SKM-1 (cell line): Measurements from ENCODE around the gene ARG1.

Experiments
- DNase-seq: peaks from one replicate; lab custom pipeline; 2025; ENCODE audit not compliant: unreplicated experiment; lab: John Stamatoyannopoulos, UW

ARG1 gene

DNA sequence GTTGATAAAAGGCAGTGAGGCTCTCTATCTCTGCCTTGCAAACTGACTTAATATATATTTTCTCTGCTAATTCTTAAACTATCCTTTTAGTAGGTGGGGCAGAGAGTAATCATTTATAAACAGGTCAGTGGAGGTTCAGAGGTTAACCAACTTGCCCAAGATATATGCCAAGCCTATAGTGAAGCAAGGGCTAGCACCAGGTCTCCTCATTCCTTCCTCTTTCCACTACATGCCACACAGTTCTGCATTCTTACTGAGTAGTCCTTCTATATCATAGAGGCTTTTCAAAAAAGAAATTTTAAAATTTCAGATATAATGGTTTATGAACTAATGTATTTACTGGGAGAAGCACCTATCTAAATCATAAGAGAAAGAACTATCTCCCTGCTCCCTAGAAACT is 8.5 kb downstream of the ARG1 start:
- peak; percentile 68 for DNase-seq

DNA sequence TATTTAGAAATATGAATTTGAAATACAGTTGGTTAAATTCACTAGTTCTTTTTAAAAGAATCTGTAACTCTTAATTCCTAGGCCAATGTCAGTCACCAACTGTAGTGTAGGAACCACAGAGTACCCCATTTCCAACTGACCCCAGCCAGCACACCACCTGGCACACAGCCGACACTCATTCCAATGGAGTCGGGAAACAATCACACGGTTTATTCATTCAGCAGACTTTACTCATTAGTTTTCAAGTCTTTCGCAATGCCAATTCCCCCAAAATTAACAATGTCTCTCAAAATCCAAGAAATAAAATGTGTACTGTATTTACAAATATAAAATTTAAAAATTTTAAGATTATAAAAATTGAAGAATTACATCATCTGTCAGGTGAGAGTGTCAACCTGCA is 13.5 kb downstream of the ARG1 start:
- no peak for DNase-seq

DNA sequence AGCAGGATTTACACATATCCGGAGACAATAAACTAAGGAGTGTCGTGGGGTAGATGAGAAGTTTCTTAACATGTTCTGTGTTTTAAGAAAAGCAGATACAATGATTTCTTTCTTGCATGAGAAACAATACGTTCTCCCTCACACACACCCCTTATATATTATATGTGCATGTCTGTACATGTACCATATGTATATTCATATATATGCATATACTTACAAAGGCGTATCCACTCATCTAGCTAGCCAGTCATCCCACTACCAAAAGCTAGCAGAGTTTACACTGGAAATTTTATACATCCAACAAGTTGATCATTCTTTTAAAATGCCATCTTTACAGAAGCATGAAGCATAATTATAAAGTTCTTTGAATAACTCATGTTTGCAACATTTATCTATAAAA is 14.9 kb downstream of the ARG1 start:
- DNase-seq, result no peak

DNA sequence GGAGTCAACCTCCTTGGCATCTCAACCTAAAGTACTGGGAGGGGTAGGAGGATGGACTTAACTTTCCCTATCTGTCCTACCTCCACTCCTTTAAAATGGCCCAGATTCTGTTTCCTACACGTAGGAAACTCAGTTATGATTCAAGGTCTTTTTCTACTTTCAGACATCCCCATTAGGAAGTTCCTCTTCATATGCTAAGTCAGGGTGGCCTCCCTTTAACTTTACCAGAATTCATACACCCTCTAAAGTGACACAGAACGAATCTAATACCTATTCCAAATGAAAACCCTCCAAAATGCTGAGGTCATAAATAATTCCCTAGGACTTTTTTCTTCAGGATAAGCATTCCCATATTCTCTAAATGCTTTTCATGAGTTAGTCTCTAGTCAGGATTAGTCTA is 15.6 kb downstream of the ARG1 start:
- no peak for DNase-seq

DNA sequence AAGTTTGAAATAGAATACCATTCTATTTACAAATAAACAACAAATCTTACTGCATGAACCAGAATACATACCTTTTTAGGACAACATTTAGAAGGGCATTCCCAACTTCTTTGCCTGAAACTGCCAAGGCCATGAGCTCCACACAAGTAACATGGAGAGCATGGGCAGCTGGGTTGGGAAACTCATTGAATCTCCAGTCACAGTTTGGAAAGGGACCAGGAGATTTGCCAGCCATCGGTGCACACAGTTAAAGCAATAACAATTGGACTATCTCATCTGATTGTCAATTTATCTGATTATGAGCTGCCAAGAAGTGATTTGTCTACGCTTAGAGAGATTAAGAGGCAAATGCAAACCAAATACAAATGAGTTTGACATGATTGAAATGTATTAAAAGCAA is 19.9 kb downstream of the ARG1 start:
- no peak for DNase-seq

DNA sequence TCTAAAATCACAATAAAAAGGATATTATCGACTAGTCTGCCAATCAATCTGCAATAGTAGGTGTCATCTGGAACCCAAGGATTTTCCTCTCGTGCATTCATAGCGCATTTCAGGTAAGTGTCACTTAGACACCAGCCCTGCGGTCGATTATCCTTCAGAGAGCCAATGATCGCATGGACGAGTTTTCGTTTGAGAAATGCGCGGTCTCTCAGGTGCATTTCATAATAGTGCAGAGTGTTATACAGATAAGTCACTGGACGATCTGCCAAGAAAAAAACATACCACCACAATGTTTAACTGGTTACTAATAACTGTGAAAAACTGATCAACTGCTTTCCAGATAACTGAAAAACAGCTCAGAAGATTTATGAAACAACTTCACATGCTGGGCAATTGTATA is 21.0 kb downstream of the ARG1 start:
- no peak for DNase-seq

DNA sequence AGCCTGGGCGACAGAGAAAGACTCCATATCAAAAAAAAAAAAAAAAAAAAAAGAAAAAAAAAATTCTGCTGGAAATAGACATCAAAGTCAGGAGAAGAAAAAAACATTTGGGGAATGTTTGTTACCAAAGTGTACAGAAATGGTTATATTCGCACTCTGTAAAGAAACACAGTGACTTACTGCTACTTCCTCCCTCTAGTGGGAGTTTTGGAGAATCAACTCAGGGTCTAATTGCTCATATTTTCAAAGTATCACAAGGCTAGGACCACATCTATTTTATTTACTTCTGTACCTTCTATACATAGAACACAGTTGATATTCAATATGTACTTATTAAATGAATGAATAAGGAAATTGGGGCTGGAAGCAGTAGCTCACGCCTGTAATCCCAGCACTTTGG is 24.4 kb downstream of the ARG1 start:
- DNase-seq, result peak; percentile 17

DNA sequence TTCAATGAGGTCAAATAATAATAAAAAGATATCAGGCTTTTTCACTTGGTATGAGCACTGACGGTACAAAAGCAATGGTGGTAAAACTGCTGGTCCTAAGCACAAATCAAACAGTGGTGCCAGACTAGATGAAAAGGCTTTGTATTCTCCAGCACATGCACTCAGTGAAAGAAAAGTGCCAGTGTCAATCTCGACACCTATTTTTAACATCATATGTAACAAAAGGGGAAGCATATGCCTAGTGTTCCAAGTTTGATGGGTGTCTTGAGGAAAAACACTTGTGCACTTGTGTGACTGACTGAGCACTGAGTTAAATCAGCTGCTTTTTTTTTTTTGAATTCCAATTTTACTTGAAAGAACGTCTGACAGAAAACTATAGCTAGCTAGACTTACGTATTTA is 27.7 kb downstream of the ARG1 start:
- no peak for DNase-seq

DNA sequence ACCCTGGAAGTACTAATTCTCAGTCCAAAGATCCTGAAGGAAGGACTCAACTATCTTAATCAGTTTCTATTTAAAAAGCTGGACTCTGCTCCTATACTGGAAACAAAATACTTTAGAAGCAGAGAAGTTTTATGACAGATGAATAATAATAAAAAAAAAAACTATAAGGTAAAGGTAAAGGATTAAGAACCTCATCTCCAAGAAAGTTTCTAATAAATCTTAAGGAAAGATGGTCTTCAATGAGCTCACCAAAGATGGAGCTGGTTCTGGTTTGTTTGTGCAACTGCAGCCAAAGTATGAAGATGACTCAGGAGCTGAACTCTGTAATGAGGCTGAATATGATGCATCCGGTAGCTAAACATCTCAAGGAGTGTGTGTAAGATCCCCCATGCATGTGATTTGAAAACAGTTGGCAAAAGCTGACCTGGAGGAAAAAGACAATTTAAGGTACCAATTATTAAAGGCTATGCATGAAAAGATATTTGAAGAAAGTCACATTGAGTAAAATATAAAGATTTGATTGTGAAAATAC is 29.8 kb downstream of the ARG1 start:
- DNase-seq, result no peak

DNA sequence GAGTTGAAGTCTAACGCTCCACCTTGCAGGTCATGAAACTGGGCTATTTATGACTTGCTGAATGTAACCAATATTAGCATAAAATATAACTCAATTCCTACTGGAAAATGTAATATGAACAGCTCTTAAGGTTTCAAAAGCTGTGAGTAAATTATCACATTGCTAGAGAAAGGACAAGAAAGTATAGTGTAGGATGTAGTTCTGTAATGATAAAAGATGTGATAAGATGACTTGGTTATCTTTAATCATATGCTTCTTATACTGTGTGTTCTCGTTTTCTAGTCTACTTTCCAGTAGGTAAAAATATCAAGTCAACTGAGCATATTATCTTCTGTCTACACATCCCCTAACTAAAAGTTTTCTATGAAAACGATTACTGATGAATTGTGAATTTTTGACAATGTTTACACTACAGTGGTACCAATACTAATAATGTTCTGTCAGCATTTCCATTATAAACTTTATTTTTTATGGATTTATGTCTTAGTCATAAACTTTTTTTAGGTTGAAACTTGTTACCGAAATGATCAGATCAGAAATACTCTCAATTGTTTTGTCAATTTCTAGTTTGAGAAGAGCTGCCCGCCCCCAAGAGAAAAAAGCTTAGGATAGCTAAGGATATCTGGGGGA is 40.4 kb downstream of the ARG1 start:
- no peak for DNase-seq

DNA sequence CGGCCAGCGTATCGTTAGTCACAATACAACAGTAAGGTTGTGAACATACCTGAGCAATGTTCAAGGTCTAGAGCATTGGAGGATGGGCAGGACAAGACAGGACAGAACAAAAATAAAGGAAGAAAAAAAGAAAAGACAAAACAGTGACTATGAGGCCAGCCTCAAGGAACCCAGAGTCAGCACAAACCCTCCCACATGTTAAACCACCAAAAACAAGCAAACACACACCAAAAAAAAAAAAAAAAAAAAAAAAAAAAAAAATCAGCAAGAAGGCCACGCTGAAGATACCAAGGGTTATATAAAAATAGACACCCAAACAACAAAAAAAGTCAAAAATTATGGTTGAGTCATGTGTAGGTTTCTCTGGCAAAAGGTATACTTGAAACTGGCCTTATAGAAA is 42.2 kb downstream of the ARG1 start:
- DNase-seq, result no peak

DNA sequence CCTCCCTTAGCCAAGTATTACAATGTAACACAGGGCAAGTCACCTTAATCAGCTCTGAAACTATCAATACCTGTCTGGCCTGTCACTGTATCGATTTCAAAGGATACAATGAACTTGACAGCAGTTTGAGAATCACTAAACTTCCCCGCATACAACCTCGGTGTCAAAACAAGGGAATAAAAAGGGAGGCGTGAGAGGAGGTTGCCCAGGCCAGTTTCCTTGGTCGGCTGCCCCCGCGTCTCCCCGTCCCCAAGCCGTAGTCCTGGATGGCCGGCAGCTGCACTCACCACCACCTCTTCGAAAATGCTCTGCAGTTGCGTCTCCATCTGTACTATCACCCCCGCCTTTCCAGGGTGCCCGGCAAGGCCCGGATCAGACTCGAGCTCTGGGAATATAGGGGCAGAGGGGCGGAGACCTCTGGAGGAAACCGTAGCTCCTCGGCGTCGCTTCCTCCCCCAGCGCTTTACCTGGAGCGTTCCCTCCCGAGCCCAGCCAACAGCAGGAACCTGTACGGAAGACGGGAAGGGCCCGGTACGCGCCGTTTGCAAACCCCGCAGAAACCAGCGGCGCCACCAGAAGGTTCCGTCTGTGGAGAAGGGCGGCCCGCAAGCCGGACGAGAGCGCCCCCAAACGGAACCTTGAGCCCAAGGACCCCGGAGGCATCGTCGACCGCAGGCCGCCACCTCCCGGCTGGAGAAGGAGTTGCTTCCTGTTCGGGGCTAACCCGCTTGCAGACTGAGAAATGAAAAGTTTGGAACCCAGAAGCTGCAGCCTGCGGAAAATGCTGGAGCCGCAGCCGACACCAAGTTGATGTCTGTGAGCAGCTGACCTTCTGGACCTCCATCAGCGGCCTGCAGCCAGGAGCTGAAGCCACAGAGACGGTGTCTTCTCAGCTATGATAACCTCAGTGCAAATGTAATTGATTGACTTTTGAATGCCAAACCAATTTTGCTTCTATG is 55.0 kb downstream of the ARG1 start, which contains the start of gene MED23:
MED23 (minus strand) TSS at position 519 of the 959 bp plus-strand sequence; CDS start at position 326, 193 bp downstream.
- peak; percentile 89 for DNase-seq

DNA sequence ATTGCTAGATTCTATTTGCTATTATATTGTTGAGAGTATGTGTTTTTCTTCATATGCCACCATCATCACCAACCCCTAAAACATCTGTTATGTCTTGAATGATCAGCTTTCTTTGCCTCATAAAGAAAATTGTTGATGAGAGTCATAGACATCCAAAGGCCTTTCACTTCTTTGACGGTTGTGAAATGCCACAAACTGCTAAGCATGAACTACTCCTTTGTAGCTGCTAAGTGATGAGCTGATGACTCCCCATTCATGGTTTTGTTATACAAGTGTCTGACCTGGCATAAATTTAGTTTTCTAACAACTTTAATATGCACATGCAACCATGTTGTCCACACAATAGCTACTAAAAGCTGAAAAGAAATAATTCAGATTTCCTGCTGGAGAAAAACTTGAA is 55.7 kb downstream of the ARG1 start:
- DNase-seq, result no peak

DNA sequence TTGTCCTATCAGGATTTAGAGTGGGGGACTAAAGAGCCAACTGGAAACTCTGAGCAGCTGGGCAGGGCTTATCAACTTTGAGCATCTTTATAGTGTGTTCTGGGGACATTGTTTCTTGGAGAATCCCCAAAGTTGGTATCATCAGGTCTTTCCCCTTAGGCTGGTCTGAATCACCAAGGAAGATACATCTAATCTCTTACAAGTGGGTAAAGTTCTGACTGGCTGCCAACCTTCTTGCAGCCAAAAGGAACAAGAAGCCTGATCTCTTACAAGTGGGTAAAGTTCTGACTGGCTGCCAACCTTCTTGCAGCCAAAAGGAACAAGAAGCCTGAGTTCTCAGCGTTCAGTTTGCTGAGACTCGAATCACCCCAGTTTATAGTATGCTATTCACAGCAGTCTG is 56.6 kb downstream of the ARG1 start:
- no peak for DNase-seq

DNA sequence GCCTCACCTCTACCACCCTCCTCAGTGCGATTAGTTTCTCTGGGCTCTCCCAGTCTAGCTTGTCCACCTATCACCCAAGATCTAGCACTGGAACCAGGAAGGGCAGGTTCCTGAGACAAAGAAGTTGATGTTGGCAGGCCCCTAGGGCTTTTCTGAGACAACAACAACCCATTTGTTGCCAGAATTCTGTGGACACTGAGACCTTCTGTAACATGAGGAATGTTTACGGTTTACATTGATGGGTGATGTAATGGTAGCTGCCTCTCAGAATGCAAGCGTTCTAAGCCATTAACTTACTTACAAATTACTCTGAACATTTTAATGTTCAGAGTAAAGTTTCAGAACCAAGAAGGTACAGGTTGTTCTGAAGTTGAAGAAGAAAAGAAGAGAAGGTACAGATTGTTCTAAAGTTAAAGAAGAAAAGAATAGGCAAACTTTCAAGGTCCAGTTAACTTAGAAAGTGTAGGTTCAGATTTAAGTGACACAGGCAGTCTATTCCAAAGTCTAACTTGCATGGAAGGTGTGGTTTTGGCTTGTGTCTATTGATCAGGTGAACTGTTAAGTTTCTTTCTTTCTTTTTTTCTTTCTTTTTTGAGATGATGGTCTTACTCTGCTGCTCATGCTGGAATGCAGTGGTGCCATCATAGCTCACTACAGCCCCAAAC is 58.7 kb downstream of the ARG1 start:
- no peak for DNase-seq
